GM21825 (cell line): ENCODE data around the gene ACTRT2.

Source experiments
- ATAC-seq: cut with Tn5 transposase; IDR thresholded peaks from one replicate; pipeline ENCODE4 v1.9.1; 2021; ENCODE audit warnings: mild to moderate bottlenecking, moderate library complexity; ENCODE audit not compliant: unreplicated experiment

Gene ACTRT2

DNA sequence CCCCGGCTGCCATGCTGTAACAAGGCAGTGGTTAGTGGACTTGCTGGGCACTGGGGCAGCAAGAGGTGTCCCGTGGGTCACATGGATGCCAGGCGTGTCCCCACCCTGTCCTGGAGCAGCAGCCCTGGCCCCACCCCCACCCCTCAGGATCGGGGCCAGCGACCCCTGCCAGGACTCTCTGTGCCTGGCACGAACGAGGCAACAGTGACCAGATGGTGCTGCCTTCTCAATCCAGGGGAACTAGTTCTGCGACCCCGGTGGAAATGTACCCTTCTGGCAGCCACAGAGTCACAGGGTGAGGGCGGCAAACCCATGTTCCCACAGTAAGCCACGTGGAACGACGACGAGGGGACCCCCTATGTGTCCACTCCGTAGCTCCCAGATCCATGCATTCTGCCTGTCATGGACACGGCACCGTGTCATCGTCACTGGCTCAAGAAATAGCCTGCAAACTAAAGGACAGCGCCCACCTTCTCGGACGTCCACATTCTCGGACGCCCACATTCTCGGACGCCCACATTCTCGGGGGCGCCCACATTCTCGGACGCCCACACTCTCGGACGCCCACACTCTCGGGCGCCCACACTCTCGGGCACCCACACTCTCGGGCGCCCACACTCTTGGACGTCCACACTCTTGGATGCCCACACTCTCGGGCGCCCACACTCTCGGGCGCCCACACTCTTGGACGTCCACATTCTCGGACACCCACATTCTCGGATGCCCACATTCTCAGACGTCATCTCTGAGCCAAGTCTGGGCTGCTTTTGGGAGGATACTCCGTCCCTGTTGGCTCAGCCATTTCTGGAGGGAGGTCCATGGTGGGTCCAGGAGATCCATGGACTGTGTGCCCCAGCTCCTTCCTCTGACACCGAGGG, 19.6 kb upstream of the ACTRT2 start:
- ATAC-seq, result no peak

DNA sequence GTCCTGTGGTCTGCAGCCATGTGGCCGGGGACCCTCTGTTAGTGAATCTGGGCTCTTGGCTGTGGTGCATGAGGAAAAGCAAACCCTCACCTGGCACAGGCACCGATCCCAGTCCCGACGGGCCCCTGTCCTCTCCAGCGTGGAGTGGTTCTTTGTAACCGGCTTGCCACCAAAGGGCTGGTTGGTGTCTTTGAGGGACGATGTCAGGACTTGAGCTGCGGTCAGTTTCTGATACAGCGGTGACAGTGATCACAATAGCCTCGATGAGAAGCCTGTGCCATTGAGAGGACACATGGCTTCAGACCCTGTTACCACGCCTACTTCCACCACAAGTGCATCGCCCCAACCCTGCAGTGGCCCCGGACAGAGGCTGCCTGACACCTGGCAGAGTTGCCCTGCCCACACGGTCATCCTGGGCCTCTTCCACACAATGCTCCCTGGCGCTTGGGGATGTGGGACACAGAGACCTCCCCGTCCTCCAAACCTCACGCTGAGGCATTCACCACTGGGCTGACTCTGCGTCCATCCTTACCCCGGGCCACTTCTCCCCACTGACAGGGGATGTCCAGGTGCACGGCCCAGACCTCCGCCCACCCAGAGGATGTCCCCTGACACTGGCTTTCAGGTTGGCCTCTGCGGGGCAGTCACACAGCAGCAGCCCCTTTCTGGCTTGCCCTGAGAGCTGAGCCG, 18.8 kb upstream of the ACTRT2 start:
- ATAC-seq, result no peak

DNA sequence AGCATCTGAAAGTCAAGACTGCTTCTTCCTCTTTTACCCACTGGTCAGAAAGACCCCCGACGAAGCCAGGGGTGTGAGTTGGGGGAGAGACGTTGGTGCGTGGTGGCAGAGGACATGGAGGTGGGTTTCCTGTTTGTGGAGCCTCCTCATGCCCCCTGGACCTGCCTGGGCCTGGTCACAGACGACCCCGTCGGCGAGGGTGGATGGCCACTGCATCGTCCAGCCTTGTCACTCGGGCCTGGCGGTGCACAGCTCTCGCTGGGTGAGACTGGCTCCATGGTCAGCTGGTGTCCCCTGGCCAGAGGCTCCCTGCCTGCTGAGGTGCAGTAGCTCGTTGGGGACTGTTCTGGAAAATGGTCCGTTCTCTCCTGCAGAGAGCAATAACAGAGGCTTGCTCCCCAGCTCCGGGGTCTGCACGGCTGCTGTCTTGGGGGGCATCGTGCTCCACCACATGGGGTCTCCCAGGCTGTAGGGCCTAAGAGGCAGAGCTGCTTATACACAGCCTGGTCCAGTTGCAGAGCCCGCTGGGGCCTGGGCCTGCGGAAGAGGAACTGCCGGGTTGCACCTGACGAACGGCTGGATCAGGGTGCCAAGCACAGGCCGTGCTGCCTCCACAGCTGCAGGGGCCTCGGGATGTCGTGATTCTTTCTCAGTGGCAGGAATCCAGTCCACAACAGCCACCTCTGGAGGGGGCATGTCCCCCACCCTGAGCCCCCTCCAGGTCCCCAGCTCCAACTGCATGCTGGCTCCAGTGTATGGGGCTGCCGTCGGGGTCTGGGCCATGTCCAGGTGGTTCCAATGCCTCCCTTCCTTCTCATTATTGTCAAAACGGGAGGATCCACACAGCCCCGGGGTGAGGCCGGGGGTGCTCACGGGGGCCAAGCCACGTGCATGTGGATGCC, 18.0 kb upstream of the ACTRT2 start:
- no peak for ATAC-seq

DNA sequence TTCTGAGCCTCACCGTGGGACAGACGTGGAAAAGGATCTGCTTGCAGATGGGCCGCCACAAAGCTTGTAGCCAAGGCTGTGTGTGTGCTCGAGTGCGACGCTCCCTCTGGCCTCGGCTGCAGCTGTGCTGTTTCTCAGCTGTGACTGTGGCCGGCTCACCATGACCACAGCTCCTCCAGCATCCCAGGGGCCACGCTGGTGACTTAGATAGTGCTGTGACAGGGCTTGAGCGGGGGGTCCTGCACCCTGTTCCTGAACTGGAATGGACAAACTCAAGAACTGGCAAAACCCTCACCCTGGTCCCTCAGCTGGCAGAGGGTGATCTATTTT, 17.4 kb upstream of the ACTRT2 start:
- ATAC-seq, result no peak

DNA sequence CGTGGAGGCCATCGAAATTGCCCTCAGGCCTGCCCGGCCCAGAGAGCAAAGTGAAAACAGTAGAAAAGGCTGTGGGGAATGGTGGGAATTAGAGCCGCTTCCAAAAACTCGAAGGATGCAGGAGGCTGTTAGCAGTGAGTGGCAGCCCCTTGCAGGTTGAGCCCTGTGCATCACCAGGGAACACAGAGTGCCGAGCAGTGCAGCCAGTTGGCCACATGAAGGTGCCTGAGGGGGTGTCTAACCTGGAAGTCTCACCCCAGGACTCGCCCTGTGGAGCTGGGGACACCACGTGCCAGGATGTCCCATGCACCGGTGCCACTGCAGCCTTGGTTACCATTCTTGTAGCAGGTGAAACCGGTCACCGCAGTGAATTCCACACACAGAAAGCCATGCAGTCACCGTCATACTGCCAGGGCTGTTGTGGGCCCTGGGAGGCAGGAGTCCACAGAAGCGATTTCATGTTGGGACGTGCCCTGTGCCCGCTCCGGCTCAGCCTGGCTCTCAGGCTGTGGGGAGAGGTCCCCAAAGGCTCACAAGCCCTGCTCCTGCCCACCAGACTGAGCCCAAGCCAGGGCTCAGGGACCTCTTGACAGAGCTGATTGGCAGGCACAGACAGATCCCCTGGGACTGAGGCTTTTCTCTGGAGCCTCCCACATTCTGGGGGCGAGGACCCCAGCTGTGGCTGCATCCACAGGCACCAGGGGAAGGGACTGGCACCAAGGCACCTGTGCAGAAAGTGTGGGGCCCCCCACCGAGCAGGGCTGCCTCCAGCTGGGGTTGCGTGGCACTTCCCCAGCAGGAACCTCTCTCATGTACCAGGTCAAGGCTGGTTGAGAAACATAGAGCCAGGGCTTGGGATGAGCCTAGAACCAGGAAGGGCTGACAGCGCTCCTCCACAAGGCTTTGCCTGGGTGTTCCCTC, 16.7 kb upstream of the ACTRT2 start:
- ATAC-seq, result no peak

DNA sequence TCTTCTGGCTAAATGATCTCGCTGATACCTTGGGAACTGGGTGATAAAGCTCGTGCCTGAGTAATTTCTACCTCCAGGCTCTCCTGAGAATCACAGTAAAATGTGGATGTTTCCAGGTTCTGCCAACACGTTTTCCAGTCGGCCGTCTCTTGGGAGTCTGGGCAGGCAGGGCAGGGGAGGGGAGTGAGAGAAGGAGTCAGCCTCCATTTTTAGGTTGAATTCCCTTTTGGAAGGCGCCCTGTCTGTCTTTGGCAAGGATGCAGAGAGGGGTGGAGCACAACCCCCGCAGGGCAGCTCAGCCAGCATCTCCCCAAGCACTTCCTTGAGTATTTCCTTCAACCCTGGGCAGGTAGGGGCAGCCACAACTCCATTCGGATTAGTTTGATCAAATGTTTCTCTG, 15.5 kb upstream of the ACTRT2 start:
- ATAC-seq, result no peak

DNA sequence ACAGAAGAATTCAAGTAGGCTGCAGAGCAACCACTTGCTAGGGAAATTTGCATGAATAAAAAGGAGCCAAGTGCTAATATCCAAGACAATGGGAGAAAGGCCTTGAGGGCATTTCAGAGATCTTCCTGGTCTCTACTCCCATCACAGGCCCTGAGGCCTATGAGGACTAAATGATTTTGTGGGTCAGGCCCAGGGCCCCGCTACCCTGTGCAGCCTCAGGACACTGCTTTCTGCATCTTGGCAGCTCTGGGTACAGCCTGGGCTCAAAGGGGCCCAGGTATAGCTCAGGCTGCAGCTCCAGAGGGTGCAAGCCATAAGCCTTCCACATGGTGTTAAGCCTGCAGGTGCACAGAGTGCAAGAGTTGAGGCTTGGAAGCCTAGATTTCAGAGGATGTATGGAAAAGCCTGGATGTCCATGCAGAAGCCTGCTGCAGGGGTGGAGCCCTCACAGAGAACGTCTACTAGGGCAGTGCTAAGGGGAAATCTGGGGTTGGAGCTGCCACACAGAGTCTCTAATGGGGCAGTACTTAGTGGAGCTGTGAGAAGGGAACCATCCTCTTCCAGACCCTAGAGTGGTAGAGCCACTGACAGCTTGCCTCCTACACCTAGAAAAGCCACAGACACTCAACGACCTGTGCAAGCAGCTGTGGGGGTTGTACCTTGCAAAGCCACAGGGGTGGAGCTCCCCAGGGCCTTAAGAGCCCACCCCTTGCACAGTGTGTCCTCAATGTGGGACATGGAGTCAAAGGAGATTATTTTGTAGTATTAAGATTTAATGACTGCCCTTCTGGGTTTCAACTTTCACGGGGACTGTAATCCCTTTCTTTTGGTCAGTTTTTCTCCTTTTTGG, 13.7 kb upstream of the ACTRT2 start:
- ATAC-seq, result no peak

DNA sequence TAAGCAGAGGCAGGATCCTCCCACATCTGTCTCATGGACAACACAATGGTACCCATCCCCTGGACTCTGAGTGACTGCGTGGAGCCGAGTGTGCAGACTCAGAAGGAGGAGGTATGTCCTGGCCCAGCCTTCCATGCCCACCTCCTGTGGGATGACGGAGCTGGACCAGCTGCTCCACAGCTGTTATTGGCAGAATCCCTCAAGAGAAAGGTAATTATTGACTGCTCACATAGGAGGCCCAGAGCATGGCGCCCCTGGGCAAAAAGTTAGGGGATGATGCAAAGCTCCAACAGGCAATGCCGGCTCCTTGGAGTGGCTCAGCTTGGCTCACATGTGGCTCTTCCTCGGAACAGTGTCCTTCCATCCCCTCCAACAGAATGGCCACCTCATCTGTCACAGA, 12.2 kb upstream of the ACTRT2 start:
- ATAC-seq, result no peak

DNA sequence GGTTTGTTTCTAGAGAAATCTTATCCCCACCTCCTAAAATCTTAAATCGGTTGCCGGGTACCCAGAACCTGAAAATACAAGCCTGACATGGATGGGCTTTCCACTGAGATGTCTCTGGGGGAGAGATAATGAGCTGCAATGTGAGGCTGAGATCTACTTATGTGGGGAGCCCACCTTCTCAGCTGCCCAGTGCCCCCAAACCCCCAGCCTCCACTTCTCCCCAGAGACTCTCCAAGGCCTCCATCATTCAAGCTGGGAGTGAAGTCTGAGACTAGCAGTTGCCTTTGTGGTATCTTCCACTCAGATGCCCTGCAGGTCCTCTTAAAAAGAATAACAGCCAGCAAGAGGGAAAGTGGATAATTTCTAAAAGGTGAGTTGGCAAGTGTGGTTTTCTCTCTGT, 11.7 kb upstream of the ACTRT2 start:
- no peak for ATAC-seq

DNA sequence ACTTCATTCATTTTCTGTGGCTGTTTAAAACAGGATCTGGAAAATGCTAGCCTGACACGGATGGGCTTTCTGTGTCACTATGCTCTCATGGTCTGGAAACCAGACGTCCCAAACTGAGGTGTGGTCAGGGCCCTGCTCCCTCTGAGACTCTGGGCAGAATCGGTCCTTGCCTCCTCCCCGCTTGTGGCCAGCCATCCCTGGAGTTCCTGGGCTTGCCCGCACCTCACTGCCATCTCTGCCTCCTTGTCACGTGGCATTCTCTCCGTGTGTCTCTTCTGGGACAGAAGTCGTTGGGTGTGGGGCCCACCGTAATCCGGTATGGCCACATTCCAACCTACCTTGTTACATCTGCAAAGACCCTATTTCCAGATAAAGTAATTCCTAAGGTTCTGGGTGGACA, 10.1 kb upstream of the ACTRT2 start:
- no peak for ATAC-seq

DNA sequence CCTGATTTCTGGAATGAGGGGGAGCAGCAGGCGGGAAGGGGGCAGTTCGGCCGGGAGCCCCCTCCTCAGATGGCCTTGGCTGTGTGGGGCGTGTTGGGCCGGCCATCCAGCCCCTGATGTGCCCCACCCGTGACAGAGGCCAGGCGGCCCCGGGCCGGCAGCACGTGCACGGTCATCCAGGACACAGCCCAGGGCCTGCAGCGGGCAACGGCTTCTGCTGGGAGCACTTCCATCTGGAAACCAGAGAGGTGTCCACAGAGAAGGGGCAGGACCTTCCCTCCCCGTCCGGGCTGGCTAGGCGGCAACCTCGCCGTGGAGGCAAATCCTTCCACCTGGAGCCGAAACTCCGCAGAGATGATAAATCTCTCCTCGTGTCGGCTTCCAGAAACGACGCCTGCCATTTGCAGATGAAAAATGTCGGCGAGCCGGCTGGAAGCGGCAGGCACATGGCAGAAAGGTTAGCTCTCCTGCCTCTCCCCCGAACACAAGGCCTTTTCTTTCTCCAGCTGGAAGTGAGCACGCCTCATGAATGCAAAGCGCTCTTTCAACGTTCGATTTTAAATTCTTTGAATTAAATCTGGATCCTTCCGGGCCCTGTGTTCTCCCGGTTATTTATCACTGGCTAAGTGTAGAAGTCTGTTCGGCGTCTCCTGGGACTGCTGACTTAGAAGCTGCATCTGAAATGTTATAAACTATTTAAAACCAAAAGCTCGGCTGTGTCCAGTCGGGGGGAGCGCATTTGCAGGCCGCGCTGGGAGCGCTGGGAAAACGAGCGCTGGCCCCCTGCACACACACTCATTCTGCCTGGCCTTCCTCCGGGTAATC, 9.4 kb upstream of the ACTRT2 start:
- no peak for ATAC-seq

DNA sequence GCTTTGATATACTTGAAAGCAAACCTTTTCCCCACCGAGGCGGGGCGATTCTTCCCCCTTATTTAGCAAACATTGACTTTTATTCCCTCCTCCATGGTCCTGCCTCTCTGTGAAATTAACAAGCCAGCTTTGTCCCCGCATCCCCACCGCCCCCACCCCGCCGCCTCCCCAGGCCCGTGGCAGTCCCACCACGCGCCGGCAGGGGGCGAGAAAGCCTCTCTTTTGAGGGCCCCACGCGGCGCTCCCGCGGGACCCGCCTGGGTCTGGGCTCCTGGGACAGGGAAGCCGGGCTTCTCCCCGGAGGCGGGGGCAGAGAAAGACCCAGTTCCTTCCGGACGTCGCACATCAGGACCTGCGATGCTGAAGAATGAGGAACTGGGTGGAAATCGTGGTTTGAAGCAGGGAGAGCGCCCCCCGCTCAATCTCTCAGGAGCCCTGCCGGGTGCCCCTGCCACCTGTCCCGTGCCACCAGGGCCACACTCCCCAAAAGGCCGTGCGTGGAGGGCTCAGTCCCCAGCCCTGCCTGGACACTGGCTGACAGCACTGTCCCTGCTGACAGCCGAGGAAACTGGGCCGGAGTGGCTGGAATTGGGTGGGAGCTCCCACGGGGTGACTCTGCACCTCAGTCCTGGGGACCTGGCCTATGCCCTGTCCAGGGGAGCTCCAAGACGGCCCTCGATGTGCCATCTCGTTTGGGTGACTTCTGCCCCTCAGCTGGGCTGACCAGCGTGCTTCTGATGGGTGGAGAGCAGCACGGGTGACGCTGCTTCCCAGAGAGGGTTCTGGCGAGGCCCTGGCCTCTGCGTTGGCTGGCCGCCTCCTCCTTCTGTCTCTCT, 8.6 kb upstream of the ACTRT2 start:
- no peak for ATAC-seq

DNA sequence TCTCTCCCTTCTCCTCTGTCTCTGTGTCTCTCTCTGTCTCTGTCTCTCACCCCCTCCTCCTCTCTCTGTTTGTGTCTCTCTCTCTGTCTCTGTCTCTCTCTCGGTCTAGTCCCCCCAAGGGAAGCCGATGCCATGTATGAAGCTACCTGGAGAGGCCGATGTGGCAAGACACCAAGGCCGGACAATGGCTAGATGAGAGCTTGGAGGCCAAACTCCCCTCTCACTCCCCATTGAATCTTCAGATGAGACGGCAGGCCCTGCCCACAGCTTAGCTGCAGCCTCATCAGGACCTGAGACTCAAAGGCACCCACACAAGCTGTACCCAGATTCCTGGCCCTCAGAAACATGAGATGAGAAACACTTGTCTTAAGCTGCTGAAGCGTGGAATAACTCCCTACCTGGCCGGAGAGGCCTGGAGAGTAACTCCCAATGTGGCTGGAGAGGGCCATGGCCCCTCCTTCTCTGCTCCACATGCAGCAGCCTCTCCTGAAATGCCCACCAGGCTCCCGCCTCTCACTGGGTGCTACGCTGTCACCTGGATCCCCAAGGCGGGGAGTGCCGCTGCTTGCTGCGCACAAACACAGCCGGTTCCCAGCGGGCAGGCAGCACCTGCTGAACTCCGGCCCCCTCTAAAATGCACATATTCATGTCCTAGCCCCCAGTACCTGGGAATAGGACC, 7.8 kb upstream of the ACTRT2 start:
- no peak for ATAC-seq

DNA sequence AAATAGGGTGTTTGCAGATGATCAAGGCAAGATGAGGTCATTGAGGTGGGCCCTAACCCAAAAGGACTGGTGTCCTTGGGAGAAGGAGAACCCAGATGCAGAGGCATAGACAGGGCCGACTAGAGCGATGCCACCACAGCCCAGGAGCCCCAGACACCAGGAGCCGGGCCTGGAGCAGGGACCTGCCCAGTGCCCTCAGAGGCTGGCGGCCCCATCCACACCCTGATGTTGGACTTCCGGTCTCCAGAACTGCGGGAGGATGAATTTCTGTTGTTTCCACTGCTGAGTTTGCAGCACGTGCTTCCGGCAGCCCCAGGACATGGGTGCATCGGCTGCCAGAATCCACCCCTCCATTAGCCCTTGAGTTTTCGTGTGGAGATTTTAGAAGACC, 7.2 kb upstream of the ACTRT2 start:
- no peak for ATAC-seq

DNA sequence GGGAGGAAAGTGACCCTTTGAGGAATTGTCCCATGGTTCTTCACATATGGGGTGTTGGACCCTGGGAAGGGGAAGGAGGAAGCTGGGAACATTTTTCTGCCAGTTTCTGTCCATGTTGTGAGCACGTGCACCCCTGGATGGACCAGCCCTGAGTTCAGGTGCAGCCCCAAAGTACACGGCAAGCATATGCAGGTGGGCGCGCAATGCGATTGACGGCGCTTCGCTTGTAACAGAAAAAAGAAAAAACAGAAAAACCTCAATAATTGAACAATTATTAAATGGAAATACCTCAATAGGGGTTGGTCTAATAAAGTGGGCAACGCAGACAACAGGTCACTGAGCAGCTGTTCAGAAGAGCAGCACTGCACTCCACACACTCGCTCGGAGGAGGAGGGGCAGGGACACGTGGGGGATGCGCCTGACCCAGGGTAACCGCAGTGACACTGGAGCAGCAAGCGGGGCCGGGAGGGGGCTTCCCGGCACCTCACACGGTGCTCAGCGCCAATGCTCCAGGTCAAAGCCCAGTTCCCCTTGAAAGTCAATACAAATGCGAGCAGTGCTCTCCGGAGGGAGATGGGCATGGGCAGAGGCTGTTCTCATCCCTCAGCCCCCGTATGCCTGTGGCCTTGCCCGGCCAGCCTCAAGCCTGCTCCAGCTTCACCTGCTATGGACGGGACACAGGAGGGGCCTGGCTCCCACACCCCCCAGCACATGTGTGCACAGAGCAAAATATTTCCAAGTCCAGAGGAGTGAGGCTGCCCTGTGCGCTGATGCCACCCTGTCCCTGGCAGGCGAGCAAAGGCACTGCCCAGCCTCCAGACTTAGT, 6.6 kb upstream of the ACTRT2 start:
- no peak for ATAC-seq

DNA sequence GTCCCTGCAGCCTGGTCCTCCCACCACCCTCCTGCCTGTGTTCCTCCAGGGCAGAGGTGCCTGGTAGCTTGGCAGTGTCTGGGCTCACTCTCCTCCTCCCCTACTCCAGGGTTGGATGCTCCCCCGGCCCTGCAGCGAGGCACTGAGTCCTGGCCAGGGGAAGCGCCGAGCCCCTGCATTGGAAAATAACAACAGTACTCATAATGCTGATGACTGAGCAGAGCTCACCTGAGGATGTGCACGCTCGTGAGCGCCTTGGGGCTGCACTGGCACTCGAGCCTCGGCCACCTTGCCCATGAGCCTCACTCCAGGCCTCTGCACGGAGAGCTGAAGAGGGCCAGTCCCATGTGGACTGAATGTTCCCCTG, 6.0 kb upstream of the ACTRT2 start:
- no peak for ATAC-seq

DNA sequence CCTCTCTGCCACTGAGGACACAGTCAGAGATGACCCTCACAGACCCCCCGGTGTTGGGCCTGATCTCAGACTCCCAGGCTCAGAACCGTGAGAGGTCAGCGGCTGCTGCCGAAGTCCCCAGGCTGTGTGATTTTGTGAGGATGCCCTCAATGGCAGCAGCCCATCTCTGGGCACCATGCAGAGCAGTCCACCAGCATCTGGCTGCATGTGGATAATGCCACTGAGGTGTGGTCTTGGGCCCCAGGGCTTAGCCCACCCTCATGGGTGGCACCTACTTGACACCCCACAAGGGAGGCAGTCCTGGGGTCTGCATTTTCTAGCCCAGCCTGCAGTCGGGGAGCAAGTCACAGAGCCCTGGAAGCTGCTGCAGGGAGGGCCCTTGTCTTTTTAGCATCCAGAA, 5.5 kb upstream of the ACTRT2 start:
- no peak for ATAC-seq
